CD4-positive, alpha-beta T cell treated with Interleukin-17A for 4 hours (primary cell): ENCODE measurements around the gene THUMPD2.

Experiments used
- DNase-seq: peaks from one replicate; pipeline ENCODE4 v3.0.0-alpha.2; 2020; ENCODE audit warnings: mixed read lengths

Gene THUMPD2

GRCh38 chr2:39715095-39715494, 64.0 kb downstream of the THUMPD2 start:
- no peak for DNase-seq

DNA sequence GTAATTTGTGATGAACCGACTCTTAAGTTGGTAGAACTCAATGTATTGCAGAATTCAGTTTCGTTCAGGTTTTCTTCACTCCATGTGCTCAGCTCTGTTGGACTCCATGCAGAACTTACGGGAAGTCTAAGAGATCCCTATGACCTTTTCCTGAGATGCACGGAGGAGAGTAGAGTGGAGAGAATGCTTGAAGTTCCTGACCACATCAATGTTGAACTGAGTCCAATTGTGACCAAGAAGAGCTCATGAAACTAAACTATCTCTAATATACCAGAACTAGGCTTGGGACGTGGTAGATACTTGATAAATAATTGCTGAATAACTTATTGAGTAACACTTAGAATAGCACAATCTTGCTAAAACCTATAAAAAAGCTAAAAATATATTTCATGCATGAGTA, 66.1 kb downstream of the THUMPD2 start:
- no peak for DNase-seq

DNA sequence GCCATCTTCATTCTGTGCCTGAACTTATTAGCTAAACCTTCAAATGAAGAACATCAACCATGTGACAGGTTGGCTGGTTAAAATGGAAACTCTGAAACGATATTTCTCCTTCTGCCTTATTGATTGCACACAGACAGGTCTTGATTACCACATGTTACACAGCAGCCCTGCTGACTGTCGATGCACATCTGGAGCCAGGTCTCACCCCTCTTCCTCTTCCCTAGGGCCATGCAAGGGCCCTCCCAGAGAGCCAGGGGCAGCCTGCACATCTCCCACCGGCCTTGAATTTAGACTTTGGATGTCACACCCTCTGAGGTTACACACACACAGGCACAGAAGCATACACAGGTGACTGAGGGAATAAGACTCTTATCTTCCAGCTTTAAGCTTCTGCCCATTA, 68.3 kb downstream of the THUMPD2 start:
- no peak for DNase-seq

GRCh38 chr2:39708003-39708402, 71.1 kb downstream of the THUMPD2 start:
- no peak for DNase-seq

- DNase-seq: no peak
These were observed 72.1 kb downstream of the THUMPD2 start for GRCh38 chr2:39706945-39707344.

DNA sequence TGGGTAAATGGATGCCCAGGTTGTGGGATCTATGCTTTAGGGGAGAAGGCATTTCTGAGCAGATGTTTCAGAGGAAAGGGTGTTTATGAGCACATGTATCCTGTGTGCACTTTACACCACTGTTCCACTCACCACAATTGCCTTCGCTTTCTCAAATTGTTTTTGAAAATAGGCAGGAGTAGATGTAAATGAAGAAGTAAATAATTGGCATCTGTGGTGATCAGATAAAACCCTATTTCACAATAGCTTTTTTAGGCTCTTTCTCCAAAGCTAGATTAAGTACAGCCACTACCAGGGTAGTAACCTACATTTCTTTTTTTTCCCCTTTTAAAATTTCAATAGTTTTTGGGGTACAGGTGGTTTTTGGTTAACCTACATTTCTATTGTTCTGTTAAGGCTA, 72.7 kb downstream of the THUMPD2 start:
- DNase-seq: no peak

DNA sequence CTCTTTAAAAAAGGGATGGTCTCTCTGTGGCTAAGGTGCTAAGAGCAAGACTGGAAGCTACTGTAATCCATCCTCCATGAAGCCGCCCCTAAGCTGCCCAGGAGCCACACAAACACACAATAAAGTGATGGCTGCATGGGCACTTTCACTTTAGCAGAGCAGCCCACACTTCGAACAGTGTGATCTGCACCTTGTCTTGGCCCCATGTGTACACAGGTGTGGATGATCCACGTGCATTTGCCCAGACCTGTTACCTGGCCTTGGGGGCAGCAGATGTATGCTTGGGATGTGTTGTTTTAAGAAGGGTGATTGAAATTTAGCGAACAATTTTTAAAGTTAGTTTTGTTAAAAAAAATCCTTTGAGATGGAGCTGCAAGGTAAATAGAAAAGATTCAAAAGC, 73.4 kb downstream of the THUMPD2 start:
- DNase-seq: no peak

DNA sequence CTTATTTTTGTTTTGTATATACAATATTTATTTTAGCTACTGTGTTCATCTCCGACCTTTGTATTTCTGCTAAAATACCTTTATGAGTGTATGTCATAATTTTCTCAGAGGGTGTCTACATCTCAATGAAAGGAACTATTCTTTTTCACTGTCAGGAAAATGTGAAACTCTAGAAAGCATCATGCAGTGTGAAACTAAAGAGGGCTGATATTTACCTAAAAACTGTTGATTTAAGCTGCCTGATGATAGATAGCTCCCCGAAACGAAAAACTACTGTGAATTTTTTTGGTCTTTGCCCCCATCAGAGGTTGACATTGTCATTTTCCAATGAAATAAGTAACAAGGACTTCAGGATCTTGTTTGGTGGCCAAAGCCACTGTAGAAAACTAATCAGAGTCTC, 74.5 kb downstream of the THUMPD2 start:
- DNase-seq: no peak

- no peak for DNase-seq
These were observed 75.7 kb downstream of the THUMPD2 start for GRCh38 chr2:39703181-39703872.

- DNase-seq: no peak
These were observed 77.9 kb downstream of the THUMPD2 start for GRCh38 chr2:39701137-39701536.

- no peak for DNase-seq
These were observed 81.6 kb downstream of the THUMPD2 start for GRCh38 chr2:39697454-39697853.

DNA sequence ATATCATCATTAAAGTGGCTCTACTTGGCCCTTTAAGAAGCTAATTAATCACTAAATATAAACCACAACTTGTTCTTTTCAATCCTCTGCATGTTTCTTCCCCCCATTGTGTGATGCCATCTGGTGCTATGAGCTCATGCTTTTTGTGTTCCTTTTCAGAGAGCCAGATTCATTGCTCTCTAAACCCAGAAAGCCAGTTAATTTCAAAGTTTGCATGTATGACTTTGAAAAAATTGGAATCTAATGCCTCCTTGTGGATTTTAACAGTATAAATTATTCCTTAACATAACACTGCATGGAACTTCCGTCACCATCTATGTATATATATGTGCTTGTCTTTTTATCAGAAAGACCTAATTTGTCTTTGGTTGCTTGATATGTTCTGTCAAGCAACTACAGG, 82.2 kb downstream of the THUMPD2 start:
- no peak for DNase-seq

DNA sequence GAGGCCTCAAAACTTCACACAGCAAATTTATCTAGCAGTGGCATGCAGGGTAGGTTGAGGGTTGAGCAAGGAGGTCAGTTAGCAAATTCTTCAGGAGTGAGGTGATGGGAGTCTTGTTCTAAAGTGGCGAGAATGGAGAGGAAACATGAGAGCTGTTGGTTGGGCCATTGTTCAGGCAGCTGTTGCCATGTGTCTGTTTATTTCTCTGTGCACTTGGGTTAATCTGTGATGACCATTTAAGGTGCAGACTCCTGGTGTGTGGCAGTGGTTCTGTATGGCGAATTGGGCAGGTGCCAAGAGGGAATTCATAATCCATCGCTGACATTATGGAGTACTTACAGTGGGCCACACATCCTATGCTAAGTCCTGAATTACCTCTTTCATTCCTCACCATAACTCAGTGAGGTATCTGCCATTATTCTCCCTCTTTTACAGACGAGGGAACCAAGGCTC, 82.9 kb downstream of the THUMPD2 start:
- DNase-seq: no peak

GRCh38 chr2:39693245-39693644, 85.8 kb downstream of the THUMPD2 start:
- no peak for DNase-seq

DNA sequence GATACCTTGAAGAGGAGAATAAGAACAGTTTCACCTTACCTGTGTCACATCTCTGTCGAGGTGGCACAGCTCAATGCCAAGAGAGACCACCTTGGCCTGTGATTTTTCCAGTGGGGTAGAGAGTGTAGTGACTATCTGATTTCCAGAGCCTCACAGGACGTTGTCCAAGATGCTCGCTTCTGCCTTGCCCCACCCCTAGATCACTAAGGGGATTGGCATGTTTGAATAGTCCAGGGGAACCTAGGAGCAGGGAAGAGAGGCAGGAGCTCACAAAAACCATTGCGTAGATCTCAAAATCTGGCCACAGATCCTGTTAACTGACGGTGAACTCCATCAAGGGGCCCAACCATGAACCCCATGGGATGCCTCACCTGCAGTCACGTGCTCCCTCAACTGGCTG, 89.2 kb downstream of the THUMPD2 start:
- DNase-seq: no peak

GRCh38 chr2:39689272-39689841, 89.7 kb downstream of the THUMPD2 start:
- no peak for DNase-seq

DNA sequence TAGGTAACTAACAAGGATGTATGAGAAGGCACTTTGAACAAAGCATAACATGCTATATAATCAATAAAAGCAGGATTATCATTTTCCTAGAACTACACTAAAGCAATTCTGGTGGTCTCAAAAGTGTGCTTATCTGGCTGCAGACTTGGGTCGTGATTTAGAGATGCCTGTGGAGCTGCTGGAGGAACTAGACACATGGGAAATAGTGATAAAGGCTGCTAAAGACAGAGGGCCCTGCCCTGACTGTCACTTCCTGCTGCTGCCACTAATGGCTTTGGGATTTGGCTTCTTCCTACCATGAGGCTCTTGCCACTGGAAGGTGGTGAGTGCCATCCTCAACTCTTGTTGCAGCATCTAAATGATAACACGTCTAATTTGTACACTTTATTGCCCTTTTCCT, 90.9 kb downstream of the THUMPD2 start:
- no peak for DNase-seq

DNA sequence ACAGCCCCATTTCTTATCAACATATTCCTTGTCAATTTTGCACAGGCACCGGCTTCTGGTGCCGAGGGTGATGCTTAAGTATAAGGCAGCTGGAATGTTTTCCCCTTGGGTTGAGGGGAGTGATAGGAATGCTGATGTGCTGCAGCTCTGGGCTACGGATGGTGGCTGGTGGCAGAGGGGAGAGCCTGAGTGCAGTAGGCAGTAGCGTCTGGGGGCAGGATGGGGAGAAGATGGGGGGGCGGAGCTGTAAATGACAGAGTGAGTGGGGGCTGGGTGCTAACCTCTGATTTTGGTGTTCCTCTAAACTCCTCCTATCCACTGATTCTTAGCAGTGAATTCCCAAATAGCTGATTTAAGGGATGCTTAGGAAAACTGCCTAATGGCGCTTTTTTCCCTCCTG, 92.6 kb downstream of the THUMPD2 start:
- no peak for DNase-seq
